ENCODE measurements around the gene PPP1R18.
A peak's percentile ranks its signal among the peaks of the same experiment; 100 is the strongest.

The PPP1R18 gene

DNA sequence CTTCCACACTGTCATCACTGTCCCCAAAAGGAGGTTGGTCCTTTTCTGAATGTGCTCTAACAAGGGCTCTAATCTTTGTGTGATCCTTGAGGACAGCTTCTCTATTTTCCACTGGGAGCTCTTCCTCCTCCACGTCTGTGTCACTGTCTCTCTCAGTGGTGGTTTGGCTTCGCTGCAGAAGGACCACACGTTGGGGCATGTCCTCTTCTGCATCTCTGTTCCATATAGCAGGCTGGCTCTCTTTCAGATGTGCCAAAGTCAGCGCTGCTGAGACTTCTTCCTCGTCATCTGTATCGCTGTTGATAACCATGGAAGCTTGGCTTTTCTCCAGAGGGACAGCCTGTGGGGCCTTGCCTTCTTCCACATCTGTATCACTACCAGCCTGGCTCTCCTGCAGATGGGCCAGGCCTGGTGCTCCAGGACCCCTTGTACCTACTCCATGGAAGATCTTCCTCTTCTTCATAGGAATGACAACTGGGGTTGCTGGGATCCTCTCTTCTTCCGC lies 26.0 kb upstream of the PPP1R18 start:
- peaks cover 63% of the 10 kb centered on the region for H3K36me3 ChIP-seq (ENCODE audit: insufficient read depth, low read length)
- H2AFZ ChIP-seq (ENCODE audit: low read depth, low read length): no peak overlapping the region
- peaks cover 5% of the 10 kb centered on the region for H3K4me1 ChIP-seq (ENCODE audit: insufficient read depth, low read length)
- H3K4me3 ChIP-seq (ENCODE audit: low read length): no peak overlapping the region
- H3K27me3 ChIP-seq (ENCODE audit: insufficient read depth, low read length): no peaks in the 10 kb centered on the region
- no peaks in the 10 kb centered on the region for H3K9me3 ChIP-seq (ENCODE audit: low read length)

DNA sequence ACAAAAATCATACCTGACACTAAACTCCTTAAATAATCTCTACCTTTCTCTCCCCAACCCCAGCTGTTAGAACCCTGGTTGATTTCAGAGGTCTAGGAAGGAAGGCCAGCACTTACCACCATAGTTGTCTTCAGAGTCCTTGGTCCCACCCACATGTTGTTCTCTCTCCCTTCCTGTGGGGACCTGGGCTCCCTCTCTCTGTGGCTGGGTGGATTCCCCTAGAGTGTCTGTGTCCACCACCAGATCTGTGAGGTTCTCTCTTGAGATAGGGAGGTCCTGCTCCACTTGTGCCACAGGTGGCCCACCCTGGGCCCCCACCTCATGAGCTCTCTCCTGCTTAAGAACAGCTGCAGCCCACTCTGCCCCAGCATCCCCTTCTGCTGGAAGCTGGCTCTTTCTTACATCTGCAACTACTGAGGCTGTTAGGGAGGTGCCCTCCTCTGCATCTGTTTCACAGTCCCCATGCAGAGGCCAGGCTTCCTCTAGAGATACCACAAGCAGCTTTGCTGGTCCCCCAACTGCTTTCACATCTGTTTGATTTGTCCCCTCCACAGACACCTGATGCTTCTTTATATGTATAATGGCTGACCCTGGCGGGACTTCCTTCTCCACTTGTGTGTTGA lies 25.4 kb upstream of the PPP1R18 start:
- Histone ChIP-seq H3K9me3 (ENCODE audit: low read length) (no peaks in the 10 kb centered on the region), H3K36me3 (ENCODE audit: insufficient read depth, low read length) (peaks cover 69% of the 10 kb centered on the region), H3K4me3 (ENCODE audit: low read length) (no peak overlapping the region), H3K27me3 (ENCODE audit: insufficient read depth, low read length) (no peaks in the 10 kb centered on the region), H3K4me1 (ENCODE audit: insufficient read depth, low read length) (peaks cover 5% of the 10 kb centered on the region), H2AFZ (ENCODE audit: low read depth, low read length) (no peak overlapping the region)

DNA sequence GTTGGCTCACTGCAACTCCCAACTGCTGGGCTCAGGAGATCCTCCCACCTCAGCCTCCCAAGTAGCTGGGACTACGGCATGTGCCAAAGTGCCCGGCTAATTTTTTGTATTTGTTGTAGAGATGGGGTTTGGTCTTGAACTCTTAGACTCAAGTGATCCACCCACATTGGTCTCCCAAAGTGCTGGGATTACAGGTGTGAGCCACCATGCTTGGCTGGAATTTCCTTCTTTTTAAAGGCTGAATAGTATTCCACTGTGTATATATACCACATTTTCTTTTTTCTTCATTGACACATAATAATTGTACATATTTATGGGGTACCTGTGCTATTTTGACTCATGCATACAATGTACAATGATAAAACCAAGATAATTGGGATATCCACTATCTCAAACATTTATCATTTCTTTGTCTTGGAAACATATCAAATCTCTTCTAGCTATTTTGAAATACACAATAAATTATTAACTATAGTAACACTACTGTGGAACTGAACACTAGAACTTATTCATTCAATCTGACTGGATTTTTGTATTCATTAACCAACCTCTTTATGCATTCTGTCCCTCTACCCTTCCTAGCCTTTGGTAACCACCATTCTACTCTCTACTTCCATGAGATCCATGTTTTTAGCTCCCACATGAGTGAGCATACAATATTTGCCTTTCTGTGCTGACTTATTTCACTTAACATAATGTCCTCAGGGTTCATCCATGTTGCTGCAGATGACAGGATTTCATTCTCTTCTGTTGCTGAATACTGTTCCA lies 22.8 kb upstream of the PPP1R18 start:
- Histone ChIP-seq H2AFZ (ENCODE audit: low read depth, low read length) (no peak overlapping the region), H3K36me3 (ENCODE audit: insufficient read depth, low read length) (peaks cover 73% of the 10 kb centered on the region), H3K9me3 (ENCODE audit: low read length) (no peaks in the 10 kb centered on the region), H3K4me1 (ENCODE audit: insufficient read depth, low read length) (no peaks in the 10 kb centered on the region), H3K27me3 (ENCODE audit: insufficient read depth, low read length) (no peaks in the 10 kb centered on the region), H3K4me3 (ENCODE audit: low read length) (no peak overlapping the region)

DNA sequence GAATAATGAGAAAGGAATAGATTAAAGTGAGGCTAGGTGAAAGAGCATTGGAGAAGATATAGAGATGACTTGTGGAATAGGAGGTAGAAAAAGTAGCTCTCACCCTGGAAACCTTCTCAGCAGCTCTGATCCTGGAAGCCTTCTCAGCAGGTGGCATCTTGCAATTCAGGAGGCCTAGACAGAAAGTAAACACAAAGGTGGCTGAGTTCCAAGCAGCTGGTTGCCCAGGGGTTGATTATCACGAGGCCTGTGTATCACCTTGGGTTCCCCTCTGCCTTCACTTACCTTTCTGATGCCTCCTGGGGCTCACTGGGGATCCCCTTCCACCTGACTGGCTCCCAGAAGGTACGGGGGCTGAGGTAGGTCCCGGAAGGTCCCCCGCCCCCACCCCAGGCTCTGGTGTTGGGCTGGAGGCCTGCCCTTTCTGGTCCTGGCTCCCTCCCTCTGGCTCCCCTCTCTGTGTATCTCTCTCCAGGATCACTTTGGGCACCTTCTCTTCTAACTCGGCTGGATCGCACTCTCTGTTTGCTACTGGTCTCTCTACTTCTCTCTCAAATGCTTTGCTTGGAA lies 20.9 kb upstream of the PPP1R18 start:
- peaks cover 71% of the 10 kb centered on the region for H3K36me3 ChIP-seq (ENCODE audit: insufficient read depth, low read length)
- no peaks in the 10 kb centered on the region for H3K9me3 ChIP-seq (ENCODE audit: low read length)

DNA sequence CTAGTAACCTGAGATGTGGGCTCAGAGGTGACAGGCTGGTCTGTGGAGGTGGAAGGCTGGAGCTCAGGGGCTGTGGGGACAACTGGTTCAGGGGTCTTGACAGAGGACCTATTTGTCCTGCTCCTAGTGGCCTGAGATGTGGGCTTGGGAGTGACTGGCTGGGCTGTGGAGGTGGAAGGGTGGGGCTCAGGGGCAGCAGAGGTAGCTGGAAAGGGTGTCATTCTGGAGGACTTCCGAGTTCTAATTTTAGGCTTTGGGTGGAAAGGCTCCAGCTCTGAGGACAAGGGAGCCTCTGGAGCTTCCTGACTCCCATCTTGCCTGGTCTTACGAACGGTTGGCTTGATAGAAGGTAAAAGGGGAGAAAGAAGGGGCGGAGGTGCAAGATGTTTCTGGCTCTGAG lies 19.2 kb upstream of the PPP1R18 start:
- H3K36me3 ChIP-seq (ENCODE audit: insufficient read depth, low read length): peaks cover 62% of the 10 kb centered on the region
- no peaks in the 10 kb centered on the region for H3K4me1 ChIP-seq (ENCODE audit: insufficient read depth, low read length)
- no peaks in the 10 kb centered on the region for H3K27me3 ChIP-seq (ENCODE audit: insufficient read depth, low read length)
- no peak overlapping the region for H3K4me3 ChIP-seq (ENCODE audit: low read length)
- H3K9me3 ChIP-seq (ENCODE audit: low read length): no peaks in the 10 kb centered on the region
- H2AFZ ChIP-seq (ENCODE audit: low read depth, low read length): no peak overlapping the region

More for the DNA sequence above, 20.9 kb upstream of the PPP1R18 start:
- Histone ChIP-seq H3K27me3 (ENCODE audit: insufficient read depth, low read length) (no peaks in the 10 kb centered on the region), H2AFZ (ENCODE audit: low read depth, low read length) (no peak overlapping the region), H3K4me3 (ENCODE audit: low read length) (no peak overlapping the region), H3K4me1 (ENCODE audit: insufficient read depth, low read length) (no peaks in the 10 kb centered on the region)

DNA sequence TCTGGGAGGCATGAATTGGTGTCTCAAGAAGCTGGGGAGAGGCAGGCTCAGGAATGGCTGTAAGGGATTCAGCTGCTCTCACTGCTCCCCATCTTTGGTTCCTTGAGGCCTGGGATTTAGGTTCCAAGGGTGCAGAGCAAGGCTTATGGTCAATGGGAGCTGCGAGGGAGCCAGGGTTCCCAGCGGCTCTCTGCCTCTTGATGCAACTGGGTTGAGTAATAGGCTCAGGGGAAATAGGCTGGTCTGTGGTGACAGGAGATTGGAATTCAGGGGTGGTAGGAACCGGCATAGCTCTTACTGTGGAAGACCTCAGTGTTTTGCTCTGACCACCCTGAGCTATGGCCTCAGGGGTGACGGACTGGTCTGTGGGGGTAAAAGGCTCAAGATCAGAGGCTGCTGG lies 17.4 kb upstream of the PPP1R18 start:
- H2AFZ ChIP-seq (ENCODE audit: low read depth, low read length): no peak overlapping the region
- peaks cover 64% of the 10 kb centered on the region for H3K36me3 ChIP-seq (ENCODE audit: insufficient read depth, low read length)
- H3K4me1 ChIP-seq (ENCODE audit: insufficient read depth, low read length): no peaks in the 10 kb centered on the region

DNA sequence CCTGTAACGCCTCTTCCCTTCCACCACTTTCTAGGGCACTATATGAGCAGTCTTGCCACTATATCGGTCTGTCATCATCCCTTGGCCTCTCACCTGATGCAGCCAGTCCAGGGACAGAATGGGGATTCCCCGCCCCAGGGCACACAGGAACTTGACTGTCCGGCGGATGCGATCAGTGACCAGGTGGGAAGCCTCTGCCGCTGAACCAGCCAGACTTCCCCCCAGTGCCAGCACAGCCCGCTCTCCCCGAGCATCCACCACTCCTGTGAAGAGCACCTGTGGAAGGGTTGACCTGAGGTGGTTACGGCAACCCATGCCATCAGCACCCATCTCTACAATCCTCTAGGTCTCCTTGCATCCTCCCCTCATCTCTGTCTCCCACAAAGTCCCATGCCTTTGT lies 16.6 kb upstream of the PPP1R18 start:
- Histone ChIP-seq H3K27me3 (ENCODE audit: insufficient read depth, low read length) (no peaks in the 10 kb centered on the region), H3K36me3 (ENCODE audit: insufficient read depth, low read length) (peaks cover 59% of the 10 kb centered on the region), H3K4me1 (ENCODE audit: insufficient read depth, low read length) (no peaks in the 10 kb centered on the region), H3K9me3 (ENCODE audit: low read length) (no peaks in the 10 kb centered on the region), H3K4me3 (ENCODE audit: low read length) (no peak overlapping the region), H2AFZ (ENCODE audit: low read depth, low read length) (no peak overlapping the region)

More for the DNA sequence above, 17.4 kb upstream of the PPP1R18 start:
- no peaks in the 10 kb centered on the region for H3K27me3 ChIP-seq (ENCODE audit: insufficient read depth, low read length)
- H3K9me3 ChIP-seq (ENCODE audit: low read length): no peaks in the 10 kb centered on the region
- H3K4me3 ChIP-seq (ENCODE audit: low read length): no peak overlapping the region

DNA sequence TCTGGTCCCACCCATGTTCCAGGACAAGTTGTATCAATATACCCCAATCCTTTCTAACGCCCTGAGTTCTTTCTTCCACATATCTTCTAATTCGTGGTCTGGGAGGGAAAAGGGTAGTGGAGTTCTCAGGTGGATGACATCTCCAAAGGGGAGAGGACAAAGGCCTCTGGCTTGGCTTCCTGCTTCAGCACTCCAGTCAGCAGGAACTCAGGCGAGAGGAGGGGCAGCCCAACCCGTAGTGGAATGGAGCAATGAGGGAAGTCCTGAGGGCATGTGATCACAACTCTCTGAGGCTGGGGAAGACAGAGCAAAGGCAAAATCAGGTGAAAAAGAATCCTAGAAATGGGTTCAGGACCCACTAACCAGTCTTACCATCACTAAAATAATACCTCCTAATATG lies 13.9 kb upstream of the PPP1R18 start:
- H3K4me1 ChIP-seq (ENCODE audit: insufficient read depth, low read length): no peaks in the 10 kb centered on the region
- H3K4me3 ChIP-seq (ENCODE audit: low read length): no peak overlapping the region
- H3K9me3 ChIP-seq (ENCODE audit: low read length): no peaks in the 10 kb centered on the region
- H2AFZ ChIP-seq (ENCODE audit: low read depth, low read length): no peak overlapping the region
- H3K36me3 ChIP-seq (ENCODE audit: insufficient read depth, low read length): peaks cover 42% of the 10 kb centered on the region
- H3K27me3 ChIP-seq (ENCODE audit: insufficient read depth, low read length): no peaks in the 10 kb centered on the region

DNA sequence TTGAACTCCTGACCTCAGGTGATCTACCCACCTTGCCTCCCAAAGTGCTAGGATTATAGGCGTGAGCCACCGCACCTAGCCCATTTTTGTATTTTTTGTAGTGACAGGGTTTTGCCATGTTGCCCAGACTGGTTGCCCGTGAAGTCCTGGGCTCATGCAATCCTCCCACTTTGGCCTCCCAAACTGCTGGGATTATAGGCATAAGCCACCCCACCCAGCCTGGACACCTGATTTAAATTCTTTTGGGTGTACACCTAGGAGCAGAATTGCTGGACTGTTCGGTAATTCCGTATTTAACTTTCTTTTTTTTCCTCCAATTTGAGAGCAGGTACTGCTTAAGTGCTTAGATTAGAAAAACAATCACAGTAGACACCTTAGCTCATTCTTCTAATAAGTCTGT lies 10.0 kb upstream of the PPP1R18 start:
- H3K4me3 ChIP-seq (ENCODE audit: low read length): no peak overlapping the region
- H3K36me3 ChIP-seq (ENCODE audit: insufficient read depth, low read length): peaks cover 16% of the 10 kb centered on the region
- no peak overlapping the region for H2AFZ ChIP-seq (ENCODE audit: low read depth, low read length)
- peaks cover 3% of the 10 kb centered on the region for H3K4me1 ChIP-seq (ENCODE audit: insufficient read depth, low read length)
- no peaks in the 10 kb centered on the region for H3K9me3 ChIP-seq (ENCODE audit: low read length)
- no peaks in the 10 kb centered on the region for H3K27me3 ChIP-seq (ENCODE audit: insufficient read depth, low read length)

DNA sequence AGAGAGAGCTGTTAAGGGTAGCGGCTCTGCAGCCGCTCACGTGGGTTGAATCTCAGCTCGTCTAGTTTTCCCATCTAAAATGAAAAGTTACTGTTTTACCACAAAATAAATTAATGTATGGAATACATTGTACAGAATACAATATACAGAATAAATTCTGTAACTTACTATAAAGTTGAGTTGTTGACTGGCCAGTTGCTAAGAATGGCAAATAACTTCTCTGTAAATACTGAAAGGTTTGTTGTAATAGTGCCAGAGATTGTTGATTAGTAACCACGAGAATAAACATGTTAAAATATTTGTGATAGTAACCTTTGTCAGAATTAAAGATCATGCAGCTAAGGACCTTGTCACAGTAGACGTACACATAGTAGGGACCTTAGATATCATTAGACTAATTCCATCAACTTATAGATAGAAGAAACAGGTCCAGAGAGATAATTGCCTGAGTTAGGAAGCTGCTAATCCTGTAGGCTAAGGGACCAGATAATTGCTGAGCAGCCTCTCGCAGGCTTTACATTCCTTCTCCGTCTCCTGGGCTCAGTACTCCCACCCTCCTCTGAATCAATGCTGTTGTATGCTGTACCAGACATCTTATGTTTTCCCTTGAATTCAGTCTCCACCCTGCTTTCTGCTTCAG lies 4.9 kb upstream of the PPP1R18 start:
- no peaks in the 10 kb centered on the region for H3K9me3 ChIP-seq (ENCODE audit: low read length)
- peaks cover 36% of the 10 kb centered on the region for H3K4me1 ChIP-seq (ENCODE audit: insufficient read depth, low read length)
- peak overlapping the region; percentile 53 for H3K4me3 ChIP-seq (ENCODE audit: low read length)
- H3K27me3 ChIP-seq (ENCODE audit: insufficient read depth, low read length): no peaks in the 10 kb centered on the region
- peak overlapping the region; percentile 46 for H2AFZ ChIP-seq (ENCODE audit: low read depth, low read length)
- no peaks in the 10 kb centered on the region for H3K36me3 ChIP-seq (ENCODE audit: insufficient read depth, low read length)

DNA sequence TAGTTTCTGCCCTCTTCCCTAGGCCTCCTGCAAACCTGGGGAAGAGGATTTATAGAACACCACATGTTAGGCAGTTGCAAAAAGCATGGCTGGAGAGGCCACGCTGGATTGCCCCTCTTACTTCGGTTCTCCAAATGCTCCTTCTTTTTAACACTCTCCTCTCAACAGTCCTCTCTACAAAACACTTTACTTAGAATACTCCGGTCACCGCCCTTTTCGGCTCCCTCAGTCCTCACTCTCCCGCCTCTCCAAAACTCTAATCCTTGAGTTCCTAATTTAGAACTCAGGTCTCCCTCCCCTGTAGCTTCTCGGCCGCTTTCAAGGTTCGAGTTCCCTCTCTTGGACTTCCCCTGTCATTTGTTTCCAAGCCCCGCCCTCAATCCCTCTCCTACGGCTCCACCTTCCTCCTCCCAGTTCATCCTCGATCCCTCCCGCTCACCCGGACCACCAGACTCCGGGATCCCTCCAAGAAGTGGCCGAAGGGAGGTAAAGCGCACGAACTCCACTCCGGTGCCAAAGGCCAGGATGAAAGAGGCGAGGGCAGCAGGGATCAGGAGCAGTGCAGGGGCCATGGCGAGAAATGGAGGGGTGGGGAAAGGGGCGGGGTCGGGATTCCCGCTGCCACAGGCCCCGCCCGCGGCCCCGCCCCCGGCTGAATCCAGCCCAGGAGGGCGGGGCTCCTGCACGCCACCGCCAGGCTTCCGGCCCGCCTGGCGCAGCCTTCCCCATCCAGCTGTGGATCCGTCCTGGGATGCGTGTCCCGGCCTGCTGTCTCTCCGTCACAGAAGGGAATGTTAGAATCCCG lies 4.2 kb upstream of the PPP1R18 start, which contains the start of gene NRM:
Gene NRM, minus strand, starts transcription at position 582 of the 805 bp plus-strand sequence. Its CDS starts 10 bp downstream, at position 572.
- Histone ChIP-seq H3K4me1 (ENCODE audit: insufficient read depth, low read length) (peaks cover 43% of the 10 kb centered on the region), H2AFZ (ENCODE audit: low read depth, low read length) (peak within 1 kb of the TSS; percentile 46), H3K36me3 (ENCODE audit: insufficient read depth, low read length) (no peaks in the 10 kb centered on the region), H3K4me3 (ENCODE audit: low read length) (peak within 1 kb of the TSS; percentile 53), H3K27me3 (ENCODE audit: insufficient read depth, low read length) (no peaks in the 10 kb centered on the region), H3K9me3 (ENCODE audit: low read length) (no peaks in the 10 kb centered on the region)

DNA sequence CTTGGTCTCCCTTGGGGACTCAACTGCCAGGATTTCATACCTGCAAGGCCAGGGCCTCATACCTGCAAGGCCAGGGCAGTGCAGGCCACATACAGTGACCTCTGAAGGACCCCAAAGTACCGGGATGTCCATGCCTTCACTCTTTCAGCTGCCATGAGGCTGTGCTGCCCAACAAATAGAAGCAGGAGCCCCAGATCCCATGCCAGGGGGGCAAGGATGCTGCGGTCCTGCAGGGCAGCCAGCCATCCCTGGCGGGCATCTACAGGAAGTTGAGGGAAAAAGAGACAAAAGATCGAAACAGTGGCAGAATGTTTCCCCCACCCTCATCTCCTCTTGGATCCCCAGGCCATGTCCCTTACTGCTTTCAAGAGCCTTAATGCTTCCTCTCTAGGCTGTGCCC lies 3.5 kb upstream of the PPP1R18 start:
- H3K4me3 ChIP-seq (ENCODE audit: low read length): peak overlapping the region; percentile 53
- peaks cover 49% of the 10 kb centered on the region for H3K4me1 ChIP-seq (ENCODE audit: insufficient read depth, low read length)
- no peak overlapping the region for H2AFZ ChIP-seq (ENCODE audit: low read depth, low read length)
- no peaks in the 10 kb centered on the region for H3K27me3 ChIP-seq (ENCODE audit: insufficient read depth, low read length)
- H3K9me3 ChIP-seq (ENCODE audit: low read length): no peaks in the 10 kb centered on the region
- no peaks in the 10 kb centered on the region for H3K36me3 ChIP-seq (ENCODE audit: insufficient read depth, low read length)

Data from neuron (in vitro differentiated cells).